CD4-positive, alpha-beta T cell treated with Interleukin-15 for 1 hour (primary cell): Measurements from ENCODE around the gene PTPN4.
A peak's percentile ranks its signal among the peaks of the same experiment; 100 is the strongest.

ENCODE experiments used
- DNase-seq: peaks from one replicate; pipeline ENCODE4 v3.0.0-alpha.2; 2020

The PTPN4 gene

GRCh38 chr2:119864318-119864717 is 104.6 kb downstream of the PTPN4 start:
- DNase-seq = no peak

- no peak for DNase-seq
Observed at GRCh38 chr2:119871725-119872124, 112.0 kb downstream of the PTPN4 start.

GRCh38 chr2:119873350-119874315 is 113.9 kb downstream of the PTPN4 start:
- DNase-seq = no peak

- DNase-seq = no peak
Observed at GRCh38 chr2:119879502-119879901, 119.8 kb downstream of the PTPN4 start.

- DNase-seq = no peak
Observed at GRCh38 chr2:119888680-119889079, 129.0 kb downstream of the PTPN4 start.

- no peak for DNase-seq
Observed at GRCh38 chr2:119897736-119898395, 138.1 kb downstream of the PTPN4 start.

GRCh38 chr2:119901013-119901412 is 141.3 kb downstream of the PTPN4 start:
- DNase-seq = no peak

- DNase-seq = no peak
Observed at GRCh38 chr2:119910566-119910965, 150.8 kb downstream of the PTPN4 start.

- no peak for DNase-seq
Observed at GRCh38 chr2:119914266-119914665, 154.5 kb downstream of the PTPN4 start.

GRCh38 chr2:119921825-119922224 is 162.1 kb downstream of the PTPN4 start:
- no peak for DNase-seq

- DNase-seq = no peak
Observed at GRCh38 chr2:119922699-119923098, 163.0 kb downstream of the PTPN4 start.

GRCh38 chr2:119929537-119929936 is 169.8 kb downstream of the PTPN4 start:
- peak; percentile 50 for DNase-seq

- DNase-seq = no peak
Observed at GRCh38 chr2:119932809-119933208, 173.1 kb downstream of the PTPN4 start.

GRCh38 chr2:119934319-119934718 is 174.6 kb downstream of the PTPN4 start:
- DNase-seq = no peak

- DNase-seq = no peak
Observed at GRCh38 chr2:119937680-119938079, 178.0 kb downstream of the PTPN4 start.

- DNase-seq = no peak
Observed at GRCh38 chr2:119939915-119940314, 180.2 kb downstream of the PTPN4 start.

- DNase-seq = no peak
Observed at GRCh38 chr2:119940856-119941255, 181.1 kb downstream of the PTPN4 start.

- DNase-seq = no peak
Observed at GRCh38 chr2:119941388-119941787, 181.7 kb downstream of the PTPN4 start.

GRCh38 chr2:119941981-119942513 is 182.3 kb downstream of the PTPN4 start:
- no peak for DNase-seq

- no peak for DNase-seq
Observed at GRCh38 chr2:119943058-119943457, 183.3 kb downstream of the PTPN4 start.

GRCh38 chr2:119947535-119947934 is 187.8 kb downstream of the PTPN4 start:
- no peak for DNase-seq

- no peak for DNase-seq
Observed at GRCh38 chr2:119950966-119951365, 191.2 kb downstream of the PTPN4 start.

GRCh38 chr2:119958670-119959268 is 199.0 kb downstream of the PTPN4 start:
- DNase-seq = no peak
